HG03558 (cell line): ENCODE measurements around the gene WHRN.

Experiments
- ATAC-seq: cut with Tn5 transposase; IDR thresholded peaks from one replicate; pipeline ENCODE4 v1.9.1; 2021; ENCODE audit warnings: moderate number of reproducible peaks; ENCODE audit not compliant: unreplicated experiment; ENCODE audit errors: extremely low read depth

The WHRN gene

DNA sequence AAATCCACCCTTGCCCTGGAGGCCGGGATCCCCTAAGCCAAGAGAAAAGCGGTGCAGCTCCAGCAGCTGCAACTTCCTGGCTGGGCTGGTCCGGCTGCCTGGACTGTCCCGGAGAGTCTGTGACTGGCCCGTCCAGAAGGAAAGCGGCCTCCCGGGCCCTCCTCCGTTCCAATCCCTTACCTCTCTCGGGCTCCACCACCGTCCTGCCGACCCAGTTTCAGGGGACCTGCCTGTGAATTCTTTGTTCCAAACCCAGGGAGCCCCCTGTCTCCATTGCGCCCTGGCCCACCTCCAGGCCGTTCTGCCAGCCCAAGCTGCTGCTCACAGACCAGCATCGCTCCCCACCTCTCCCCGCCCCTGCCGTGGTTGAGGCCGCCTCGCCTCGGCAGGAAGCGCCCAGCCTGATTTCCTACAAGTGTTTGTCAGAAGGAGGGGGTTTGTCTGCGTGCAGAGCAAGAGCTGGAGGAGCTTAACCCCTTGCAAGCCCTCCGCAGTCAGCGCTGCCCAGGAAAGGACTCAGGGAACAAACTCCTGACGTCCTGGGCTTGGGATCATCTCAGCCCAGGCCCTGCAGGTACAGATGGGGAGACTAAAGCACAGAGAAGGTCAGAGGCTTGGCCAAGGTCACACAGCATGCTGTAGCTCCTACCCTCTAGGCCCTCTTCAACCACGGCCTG, 117.5 kb downstream of the WHRN start, which contains the start of gene AKNA:
TSS of gene AKNA (minus strand) at position 303 of the 677 bp plus-strand sequence. CDS start 6,649 bp downstream, outside the sequence.
- ATAC-seq, result no peak

DNA sequence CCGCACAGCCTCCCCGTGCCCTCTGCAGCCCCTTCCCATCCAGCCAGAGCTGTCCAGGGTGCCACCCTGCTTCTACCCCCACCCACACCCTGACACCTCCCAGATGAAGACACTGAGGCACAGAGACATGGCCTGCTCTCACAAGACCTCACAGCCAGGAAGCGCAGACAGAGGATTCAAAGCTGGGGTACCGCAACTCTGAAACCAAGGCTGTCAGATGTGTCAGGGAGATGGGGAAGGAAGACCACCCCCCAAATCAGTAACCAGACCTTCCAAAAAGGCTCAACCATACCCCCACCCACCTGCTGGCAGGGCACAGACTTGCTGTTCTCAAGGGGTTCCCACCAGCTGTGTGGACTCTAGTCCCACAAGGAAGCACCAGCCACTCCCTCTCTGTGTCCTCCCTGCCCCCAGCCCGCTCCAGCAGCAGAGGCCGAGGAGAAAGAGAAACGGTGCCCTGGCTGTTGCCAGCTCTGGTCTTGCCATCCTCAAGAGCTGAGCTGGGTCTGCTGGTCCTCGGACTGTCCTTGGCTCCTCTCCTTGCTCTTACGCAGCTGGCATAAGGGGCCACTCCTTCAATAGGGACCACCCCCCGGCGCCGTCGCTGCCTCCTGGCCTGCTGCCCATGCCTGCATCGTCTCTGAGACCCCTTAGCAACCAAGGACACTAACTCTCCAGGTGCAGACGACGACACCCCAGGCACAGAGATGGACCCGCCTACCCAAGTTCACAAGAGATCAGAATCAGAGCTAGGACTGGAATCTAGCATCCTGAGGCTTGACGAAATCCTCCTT, 118.2 kb downstream of the WHRN start:
- no peak for ATAC-seq

DNA sequence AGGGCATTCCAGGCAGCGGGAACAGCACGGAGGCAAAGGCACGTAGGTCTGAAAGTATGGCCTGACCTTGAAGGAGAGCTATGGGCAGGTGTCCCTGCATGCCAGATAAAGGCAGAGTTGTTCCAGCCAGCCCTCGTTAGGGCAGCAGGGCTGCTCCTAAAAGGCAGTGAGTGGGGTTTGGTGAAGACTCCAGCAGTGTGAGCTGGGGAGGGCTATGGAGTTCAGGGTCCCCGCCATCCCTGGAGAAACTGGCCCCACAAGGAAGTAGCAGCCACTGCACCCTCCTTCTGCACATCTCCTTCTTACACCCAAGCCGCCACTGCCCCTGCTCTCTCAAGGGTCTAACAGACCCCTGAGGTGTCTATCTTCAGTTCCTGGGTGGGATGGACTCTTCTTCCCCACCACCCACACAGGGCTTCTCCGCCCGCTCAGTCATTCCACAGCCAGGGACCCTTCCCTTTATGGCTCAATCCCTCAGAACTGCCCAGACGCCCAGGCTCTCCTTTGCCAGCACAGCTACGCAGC, 118.8 kb downstream of the WHRN start:
- ATAC-seq, result no peak

DNA sequence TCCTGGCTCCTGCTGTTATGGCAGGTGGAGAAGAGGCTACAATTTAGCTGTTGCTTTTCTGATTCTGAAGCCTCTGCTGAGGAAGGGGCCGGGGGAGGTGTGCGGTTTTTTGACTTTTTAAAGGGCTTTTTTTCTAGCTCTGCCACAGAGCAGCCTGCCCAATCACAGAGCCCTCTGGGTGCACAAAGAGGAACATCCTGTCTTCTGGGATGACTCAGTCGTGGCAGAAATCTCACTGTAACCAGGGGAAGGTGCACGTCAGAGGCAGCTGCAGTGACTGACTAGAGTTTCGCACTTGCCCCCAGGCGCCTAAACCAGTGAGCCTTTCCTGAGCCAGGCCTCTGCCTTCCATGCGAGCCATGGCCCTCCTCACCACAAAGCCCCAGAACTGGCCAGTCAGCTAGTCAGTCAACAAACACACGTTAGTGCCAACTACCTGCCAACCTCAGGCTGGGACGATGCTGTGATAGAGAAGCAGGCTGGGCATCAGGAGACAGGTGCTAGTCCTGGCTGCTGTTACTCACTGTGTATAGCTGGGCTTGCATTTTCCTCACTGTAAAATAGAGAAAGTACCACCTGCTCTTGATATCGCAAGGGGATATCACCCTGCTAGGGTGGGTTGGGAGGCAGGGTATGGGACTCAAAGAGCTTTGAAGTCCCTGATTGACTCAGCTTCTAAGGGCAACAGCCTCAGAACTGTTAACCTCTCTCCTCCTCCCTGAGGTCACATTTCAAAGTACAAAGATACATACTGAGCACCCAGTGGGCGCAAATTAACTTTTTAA, 119.7 kb downstream of the WHRN start:
- peak; percentile 50 for ATAC-seq

DNA sequence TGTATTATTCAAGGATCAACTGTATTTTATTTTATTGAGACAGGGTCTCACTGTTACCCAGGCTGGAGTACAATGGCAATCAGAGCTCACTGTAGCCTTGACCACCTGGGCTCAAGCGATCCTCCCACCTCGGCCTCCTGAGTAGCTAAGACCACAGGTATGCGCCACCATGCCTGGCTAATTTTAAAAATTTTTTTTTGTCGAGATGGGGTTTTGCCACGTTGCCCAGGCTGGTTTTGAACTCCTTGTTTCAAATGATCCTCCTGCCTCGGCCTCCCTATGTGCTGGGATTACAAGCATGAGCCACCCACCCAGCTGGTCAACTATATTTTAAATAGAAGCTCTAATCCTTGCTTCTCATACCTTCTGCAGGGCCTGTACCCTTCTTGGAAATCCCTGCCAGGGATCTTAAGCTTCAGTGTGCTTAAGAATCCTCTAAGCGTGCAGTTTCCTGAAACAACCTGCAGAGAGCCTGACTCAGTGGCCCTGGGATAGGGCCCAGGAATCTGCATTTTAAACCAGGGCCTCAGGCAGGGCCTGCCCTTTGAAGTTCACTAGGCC, 120.4 kb downstream of the WHRN start:
- no peak for ATAC-seq

DNA sequence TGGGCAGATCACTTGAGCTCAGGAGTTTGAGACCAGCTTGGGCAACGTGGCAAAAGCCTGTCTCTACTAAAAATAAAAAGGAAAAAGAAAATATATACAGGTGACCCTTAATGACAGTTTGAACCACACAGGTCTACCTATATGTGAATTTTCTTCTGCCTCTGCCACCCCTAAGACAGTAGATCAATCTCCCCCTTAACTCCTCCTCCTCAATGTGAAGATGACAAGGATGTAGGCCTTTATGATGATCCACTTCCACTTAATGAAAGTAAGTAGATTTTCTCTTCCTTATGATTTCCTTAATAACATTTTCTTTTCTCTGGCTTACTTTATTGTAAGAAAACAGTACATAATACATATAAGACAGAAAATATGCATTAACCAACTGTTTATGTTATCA, 120.9 kb downstream of the WHRN start:
- ATAC-seq, result no peak

DNA sequence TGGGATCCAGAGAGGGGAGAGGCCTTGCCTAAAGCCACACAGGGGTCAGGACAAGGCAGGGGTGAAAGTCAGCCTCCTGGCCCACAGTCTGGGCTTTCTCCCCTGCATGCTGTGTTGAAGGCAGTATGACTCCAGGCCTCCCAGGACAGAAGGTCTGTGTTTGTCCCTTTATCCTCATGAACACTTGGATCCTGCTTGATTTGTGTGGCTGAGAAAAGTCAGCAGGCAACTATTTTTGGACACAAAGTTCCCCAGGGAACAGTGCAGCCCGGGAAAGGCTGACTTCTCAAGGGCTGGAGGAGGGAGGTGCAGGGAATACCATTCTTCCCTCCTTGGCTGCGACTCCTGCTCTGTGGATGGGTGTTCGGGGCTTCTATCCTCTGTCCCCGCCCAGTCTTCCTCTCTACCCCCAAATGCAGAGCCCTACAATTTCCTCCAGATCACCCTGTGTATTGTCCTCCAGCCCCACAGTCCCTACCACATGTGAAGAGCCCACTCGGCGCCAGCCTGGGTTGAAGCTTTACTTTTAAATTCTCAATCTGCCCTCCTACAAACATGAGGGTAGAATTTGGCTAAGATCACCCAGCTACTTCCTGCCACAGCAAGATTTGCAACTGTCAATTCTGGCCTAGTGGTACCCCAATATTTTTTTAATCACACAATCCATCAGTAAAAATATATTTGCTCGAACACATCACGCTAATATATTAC, 121.6 kb downstream of the WHRN start:
- no peak for ATAC-seq

DNA sequence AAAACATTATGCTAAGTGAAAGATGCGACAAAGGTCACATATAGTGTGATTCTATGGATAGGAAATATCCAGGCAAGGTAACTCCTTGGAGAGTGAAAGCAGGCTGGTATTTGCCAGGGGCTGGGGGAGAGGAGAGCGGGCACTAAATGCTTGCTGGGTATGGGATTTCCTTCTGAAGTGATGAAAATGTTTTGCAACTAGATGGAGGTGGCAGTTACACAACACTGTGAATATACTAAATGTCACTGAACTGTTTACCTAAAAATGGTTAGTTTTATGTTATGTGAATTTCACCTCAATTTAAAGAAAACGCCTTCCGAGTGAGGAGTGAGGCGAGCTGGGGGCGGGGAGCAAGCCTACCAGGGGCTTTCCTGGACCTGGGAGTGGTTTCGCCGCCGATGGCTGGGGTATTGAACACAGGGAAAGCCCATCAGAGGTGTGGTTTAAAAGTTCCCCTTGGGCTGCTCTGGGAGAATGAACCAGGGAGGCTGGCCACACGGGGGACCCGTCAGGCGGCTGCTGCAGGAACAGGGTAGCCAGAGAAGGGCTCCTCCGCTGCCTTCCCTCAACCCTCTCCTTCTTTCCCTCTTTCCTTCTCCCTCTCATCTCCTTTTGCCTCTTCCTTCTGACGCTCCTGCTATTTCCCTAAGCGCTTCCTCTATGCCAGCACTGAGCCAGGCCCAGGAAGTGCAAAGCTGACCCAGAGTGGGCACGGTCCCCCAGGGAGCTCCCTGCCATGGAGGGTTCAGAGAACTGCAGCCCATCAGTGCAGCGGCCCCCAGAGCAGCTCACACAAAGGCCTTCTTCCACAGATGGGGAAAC, 122.4 kb downstream of the WHRN start:
- no peak for ATAC-seq

DNA sequence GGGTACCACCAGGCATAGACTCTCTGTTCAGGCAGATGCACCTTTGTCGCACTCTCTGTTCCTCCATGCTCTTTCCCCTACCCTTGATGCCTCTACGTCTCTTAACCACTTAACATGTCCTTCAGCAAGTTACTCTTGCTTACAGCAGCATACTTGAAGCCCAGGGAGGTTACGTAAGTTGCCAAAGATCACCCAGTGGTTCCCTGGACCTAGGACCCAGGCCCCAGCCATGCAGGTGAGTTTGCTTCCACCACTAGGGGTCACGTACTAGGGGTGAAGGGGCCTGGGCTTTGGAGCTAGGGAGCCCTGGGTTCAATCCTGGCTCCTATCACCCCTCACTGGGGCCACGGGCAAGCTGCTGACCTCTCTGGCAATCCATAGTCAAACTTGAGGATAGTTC, 126.4 kb downstream of the WHRN start:
- ATAC-seq, result no peak

DNA sequence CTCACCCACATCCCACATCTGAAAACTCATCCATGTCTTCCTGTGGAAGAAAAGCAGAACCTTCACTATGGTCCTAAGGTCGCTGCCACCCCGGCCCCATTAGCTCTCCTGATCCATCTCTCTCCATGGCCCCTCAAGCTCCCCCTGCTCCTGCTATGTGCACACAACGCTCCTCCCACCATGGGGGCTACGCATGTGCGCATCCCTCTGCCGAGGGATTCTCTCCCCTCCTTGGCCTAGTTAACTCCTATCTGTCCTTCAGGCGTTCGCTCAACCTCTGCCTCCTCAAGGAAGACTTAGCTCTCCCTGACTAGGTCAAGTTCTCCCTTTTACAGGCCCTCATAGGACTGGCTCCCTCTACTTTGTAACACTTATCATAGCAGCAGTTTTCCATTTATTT, 127.3 kb downstream of the WHRN start:
- ATAC-seq, result no peak

DNA sequence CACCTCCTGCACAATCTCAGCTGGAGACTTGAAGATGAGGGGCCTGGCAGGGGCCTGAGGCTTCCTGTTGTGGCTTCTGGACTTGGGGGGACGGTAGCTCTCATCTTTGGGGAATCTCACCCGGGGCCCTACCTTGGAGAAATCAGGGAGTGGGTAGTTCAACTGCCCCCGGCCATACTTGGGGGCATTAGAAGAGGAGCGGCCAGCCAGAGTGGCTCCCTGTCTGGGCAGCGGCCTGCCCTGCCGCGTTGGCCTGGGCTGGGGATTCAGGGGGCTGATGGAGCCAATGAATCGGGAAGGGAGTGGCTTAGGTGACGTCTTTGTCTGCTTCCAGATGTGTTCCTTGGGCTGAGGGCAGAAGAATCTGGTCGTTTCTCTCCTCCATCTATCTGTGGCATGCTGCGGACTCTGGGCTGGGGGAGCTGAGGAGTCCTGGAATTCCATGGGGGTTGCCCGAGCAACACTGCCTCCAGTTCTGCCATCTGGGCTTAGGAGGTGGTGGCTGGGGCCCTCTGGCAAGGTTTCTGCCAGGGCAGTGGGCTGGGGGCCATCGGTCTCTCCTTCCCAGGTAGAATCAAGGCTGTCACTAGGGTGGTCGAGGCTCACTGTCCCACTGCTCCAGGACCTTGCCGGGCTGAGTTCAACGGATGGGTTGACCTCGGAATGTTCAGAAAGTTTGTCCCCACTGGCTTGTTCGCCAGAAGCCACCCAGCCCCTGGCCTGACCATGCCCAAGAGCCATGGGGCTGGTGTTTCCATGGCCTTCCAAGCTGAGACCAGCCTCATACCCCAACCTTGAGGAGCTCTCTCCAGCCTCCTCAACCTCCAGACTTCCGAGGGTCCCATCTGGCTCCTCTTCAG, 128.5 kb downstream of the WHRN start:
- no peak for ATAC-seq

DNA sequence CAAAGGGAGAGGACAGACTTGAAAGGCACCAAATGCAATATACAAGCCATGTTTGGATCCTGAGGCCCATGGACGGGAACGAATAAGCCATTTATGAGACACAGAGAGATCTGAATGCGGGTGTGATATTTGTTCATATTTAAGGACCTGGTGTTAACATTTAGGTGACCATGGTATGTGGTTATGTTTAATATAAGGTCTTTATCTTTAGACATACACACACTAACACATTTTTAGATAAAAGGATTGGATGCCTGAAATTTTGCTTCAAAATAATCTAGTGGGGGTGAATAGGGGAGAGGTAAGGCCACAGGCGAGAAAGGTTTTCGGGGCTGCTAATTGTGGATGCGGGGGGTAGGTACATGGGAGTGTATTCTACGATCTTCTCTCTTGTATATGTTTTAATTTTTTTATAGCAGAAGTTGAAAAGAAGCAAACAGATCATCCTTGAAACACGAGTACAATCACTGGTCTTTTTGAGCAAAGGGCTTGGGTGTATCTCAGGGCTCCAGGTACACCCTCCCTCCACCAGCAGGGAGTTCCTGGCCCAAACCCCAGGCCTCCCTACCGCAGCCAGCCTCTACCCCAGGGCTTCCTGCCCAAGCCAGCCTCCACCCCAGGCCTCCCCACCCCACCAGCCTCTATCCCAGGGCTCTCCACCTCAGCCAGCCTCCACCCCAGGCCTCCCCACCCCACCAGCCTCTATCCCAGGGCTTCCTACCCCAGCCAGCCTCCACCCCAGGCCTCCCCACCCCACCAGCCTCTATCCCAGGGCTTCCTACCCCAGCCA, 129.7 kb downstream of the WHRN start:
- ATAC-seq, result no peak

DNA sequence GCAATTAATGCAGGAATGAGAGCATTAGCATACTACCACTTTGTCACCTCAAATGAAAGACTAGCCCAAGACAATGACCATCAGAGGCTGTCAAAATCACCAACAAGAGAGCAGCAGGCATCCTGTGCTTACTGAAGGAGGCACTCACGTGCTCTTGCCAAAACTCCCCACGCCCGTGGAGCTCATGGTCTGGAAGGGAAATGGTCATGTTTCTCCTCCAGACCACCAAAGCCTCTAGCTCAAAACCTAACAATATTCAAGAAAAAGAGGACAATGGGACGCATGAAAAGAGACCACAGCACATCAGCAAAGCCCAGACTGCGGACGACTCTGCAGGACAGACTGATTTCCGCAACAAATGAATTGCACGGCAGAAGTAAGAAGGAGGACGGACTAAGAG, 130.3 kb downstream of the WHRN start:
- ATAC-seq, result no peak

DNA sequence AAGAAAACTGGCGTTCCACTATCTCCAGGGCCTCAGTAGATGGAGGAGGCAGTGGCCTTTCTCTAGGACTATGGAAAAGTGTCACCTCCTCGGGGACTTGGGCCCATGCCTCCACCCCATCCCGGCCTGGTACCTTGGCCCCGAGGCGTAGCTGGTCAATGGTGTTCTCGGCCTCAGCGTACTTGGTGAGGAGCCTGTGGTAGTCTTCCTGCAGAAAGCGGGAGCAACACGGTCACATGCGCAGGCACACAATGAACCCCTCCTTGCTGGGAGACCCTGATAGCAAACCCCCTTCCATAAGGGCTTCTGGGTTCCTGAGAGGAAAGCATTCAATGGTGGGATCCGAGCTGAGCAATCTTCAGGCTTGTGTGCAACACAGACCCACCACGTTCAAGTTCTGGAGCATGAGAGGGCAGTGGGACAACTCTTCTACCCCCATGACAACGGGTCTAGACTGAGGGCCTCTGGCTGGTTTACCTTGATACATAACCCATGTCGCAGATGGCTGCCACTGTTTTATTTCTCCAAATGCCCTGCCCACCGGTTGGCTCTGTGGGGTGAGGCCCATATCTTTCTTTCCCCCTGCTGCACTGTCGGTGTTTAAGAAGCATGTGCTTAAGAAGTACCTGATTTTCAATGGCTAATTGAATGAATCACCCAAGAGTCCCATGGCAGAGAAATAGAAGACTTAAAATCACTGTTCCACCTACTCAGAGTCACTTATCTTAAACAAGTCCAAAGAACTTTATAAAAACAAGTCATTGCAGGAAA, 131.1 kb downstream of the WHRN start:
- ATAC-seq, result no peak

DNA sequence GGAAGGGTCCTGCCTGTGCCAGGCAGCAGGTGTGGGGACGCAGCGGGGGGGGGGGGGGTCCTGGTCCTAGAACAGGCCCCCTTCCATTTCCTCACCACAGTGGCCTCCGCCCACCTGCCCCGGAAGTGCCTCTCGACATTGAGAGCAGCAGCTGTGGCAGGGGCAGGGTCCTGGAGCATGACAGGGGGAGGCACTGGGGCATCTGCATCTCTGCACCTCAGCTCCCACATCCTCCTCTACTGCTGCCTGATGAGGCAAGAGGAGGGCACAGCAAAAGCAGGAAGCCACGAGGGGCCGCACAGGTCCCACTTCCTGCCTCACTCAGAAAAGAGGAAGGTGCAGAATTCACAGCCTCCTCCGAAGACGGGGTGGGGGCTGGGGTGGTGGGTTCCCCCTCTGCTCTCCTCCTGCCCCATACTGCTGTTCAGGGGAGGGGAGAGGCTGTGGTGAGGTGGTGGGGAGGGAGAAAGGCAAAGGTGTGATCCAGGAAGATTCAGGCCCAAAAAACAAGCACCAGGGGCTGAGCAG, 132.3 kb downstream of the WHRN start:
- peak; percentile 90 for ATAC-seq
